ENCODE results near the gene OCSTAMP. TPM values are rescaled to one million over a fixed set of nuclear protein-coding genes. Genes with fewer than 3 reads are reported as not detected.

Gene OCSTAMP
- total and polyA plus RNA-seq, 7 donors: not detected

DNA sequence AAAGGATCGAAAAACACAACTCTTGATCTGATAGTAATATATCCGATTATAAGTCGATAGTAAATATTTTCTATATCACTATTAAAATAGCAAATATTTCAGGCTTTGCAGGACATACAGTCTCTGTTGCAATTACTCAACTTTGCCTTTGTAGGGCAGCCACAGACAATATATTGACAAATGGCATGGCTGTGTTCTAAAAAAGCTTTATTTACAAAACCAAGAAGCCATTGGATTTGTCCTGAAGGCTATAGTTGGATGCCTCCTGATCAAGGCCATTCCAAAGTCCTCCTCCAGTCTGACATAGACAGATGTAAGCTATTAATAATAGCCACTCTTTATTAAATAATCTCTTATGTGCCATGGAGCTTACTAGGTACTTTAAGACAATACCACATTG, 5.9 kb downstream of the OCSTAMP start:
- Histone ChIP-seq H3K27me3 (peaks cover 0 to 12% (median 0%) of the 10 kb centered on the region in 3 donors), H3K4me1 (no peaks in the 10 kb centered on the region), H3K4me3 (no peak overlapping the region), H3K9me3 (no peaks in the 10 kb centered on the region), H3K36me3 (no peaks in the 10 kb centered on the region), H3K27ac (no peak overlapping the region)
- no peak for TF ChIP-seq POLR2A (IDR thresholded peaks at IDR 0.05)
- TF ChIP-seq EP300 (IDR thresholded peaks at IDR 0.05): no peak
- no peak for TF ChIP-seq CTCF (IDR thresholded peaks at IDR 0.05)
- no peak for TF ChIP-seq POLR2AphosphoS5 (IDR thresholded peaks at IDR 0.05)
- DNase-seq: no peak
- intact Hi-C loops (cut with DNase I): no loop called here
- 90 to 96% methylated on average over 3 of the region's 3 CpGs for WGBS, 2 donors

DNA sequence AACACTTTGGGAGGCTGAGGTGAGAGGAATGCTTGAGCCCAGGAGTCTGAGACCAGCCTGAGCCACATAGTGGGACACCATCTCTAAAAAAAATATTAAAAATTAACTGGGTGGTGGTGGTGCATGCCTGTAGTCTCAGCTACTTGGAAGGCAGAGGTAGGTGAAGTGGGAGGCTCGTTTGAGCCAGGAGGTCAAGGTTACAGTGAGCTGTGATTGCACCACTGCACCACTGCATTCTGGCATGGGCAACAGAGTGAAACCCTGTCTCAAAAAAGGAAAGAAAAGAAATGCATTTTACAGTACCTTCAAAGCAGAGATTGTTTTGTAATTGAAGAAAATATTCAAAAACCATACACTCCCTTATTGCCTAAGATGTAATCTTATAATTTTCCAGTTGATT, 6.5 kb downstream of the OCSTAMP start:
- DNase-seq: no peak
- H3K4me3 ChIP-seq: no peak overlapping the region
- TF ChIP-seq EP300 (IDR thresholded peaks at IDR 0.05) (no peak), POLR2AphosphoS5 (IDR thresholded peaks at IDR 0.05) (no peak), POLR2A (IDR thresholded peaks at IDR 0.05) (no peak), CTCF (IDR thresholded peaks at IDR 0.05) (no peak)
- intact Hi-C loops (cut with DNase I): no loop called here
- H3K27ac ChIP-seq: no peak overlapping the region
- no peaks in the 10 kb centered on the region for H3K36me3 ChIP-seq
- H3K9me3 ChIP-seq: no peaks in the 10 kb centered on the region
- H3K27me3 ChIP-seq: peaks cover 0 to 12% (median 0%) of the 10 kb centered on the region in 3 donors
- H3K4me1 ChIP-seq: no peaks in the 10 kb centered on the region
- WGBS, 2 donors: 13 to 41% methylated on average over 1 of the region's 1 CpG

DNA sequence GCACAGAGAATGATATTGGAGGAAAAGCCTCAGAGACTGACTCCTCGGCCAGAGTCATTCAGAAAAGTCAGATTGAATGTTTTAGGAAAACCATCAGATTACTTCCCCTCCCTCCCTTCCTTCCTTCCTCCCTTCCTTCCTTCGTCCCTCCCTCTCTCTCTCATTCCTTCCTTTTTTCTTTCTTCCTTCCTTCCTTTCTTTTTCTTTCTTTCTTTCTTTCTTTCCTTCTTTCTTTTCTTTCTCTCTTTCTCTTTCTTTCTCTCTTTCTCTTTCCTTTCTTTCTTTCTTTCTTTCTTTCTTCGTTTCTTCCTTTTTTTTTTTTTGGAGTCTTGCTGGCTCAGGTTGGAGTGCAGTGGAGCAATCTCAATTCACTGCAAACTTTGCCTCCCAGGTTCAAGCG, 7.4 kb downstream of the OCSTAMP start:
- no peak overlapping the region for H3K27ac ChIP-seq
- DNase-seq: no peak
- 74 to 80% methylated on average over 4 of the region's 4 CpGs for WGBS, 2 donors
- H3K27me3 ChIP-seq: peaks cover 0 to 17% (median 0%) of the 10 kb centered on the region in 3 donors
- H3K4me3 ChIP-seq: no peak overlapping the region
- intact Hi-C loops (cut with DNase I): no loop called here
- H3K4me1 ChIP-seq: no peaks in the 10 kb centered on the region
- no peaks in the 10 kb centered on the region for H3K36me3 ChIP-seq
- H3K9me3 ChIP-seq: no peaks in the 10 kb centered on the region
- TF ChIP-seq CTCF (IDR thresholded peaks at IDR 0.05) (no peak), POLR2AphosphoS5 (IDR thresholded peaks at IDR 0.05) (no peak), POLR2A (IDR thresholded peaks at IDR 0.05) (no peak), EP300 (IDR thresholded peaks at IDR 0.05) (no peak)

DNA sequence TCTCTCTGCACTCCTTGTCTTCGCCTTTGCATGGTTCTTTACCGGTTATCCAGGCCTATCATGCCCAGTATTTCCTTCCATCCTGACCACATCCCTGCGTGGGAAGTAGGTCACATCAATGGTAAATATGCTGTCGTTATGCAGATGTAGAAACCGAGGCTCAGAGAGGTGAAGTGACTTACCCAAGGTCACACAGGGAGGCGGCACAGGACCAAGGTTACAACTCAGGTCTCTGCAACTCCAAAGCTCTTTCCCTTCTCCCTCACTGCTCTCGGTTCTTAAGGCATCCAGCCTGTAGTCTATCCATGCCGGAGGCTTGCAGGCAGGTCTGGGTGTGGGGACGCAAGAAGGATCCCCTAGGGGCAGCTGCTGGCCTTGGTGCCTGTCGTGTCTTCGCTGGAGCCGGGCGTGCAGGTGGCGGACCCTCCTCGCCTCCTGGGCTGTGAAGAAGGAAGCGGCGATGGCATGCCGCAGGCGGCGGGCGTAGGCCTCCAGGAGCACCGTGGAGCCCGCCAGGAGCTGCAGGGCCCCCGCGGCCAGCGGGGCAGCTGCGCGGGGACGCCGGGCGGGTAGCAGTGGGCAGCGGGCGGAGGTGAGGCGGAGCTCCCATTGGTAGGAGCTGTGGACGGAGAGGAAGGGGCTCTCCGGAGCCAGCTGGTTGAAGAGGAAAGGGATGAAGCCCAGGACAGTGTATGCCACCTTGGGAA, 9.1 kb downstream of the OCSTAMP start:
- 75 to 86% methylated on average over 36 of the region's 36 CpGs for WGBS, 2 donors
- H3K27me3 ChIP-seq: peaks cover 0 to 19% (median 0%) of the 10 kb centered on the region in 3 donors

GRCh38 chr20:46539113-46539512, 11.3 kb downstream of the OCSTAMP start:
- no peaks in the 10 kb centered on the region for H3K4me1 ChIP-seq
- no peak overlapping the region for H3K4me3 ChIP-seq
- intact Hi-C loops (cut with DNase I): no loop called here
- H3K36me3 ChIP-seq: no peaks in the 10 kb centered on the region
- TF ChIP-seq EP300 (IDR thresholded peaks at IDR 0.05) (no peak), CTCF (IDR thresholded peaks at IDR 0.05) (no peak), POLR2A (IDR thresholded peaks at IDR 0.05) (no peak), POLR2AphosphoS5 (IDR thresholded peaks at IDR 0.05) (no peak)
- H3K27ac ChIP-seq: no peak overlapping the region
- 89 to 90% methylated on average over 2 of the region's 2 CpGs for whole genome bisulfite sequencing, 2 donors
- H3K9me3 ChIP-seq: no peaks in the 10 kb centered on the region
- DNase-seq: no peak
- peaks cover 0 to 19% (median 0%) of the 10 kb centered on the region in 3 donors for H3K27me3 ChIP-seq

More for the DNA sequence above, 9.1 kb downstream of the OCSTAMP start:
- Histone ChIP-seq H3K4me3 (no peak overlapping the region), H3K9me3 (no peaks in the 10 kb centered on the region), H3K36me3 (no peaks in the 10 kb centered on the region), H3K4me1 (no peaks in the 10 kb centered on the region), H3K27ac (no peak overlapping the region)
- TF ChIP-seq POLR2A (IDR thresholded peaks at IDR 0.05) (no peak), POLR2AphosphoS5 (IDR thresholded peaks at IDR 0.05) (no peak)
- DNase-seq: no peak
- intact Hi-C loops (cut with DNase I): no loop called here
